ENCODE measurements around the gene TFF3.

TFF3 gene

DNA sequence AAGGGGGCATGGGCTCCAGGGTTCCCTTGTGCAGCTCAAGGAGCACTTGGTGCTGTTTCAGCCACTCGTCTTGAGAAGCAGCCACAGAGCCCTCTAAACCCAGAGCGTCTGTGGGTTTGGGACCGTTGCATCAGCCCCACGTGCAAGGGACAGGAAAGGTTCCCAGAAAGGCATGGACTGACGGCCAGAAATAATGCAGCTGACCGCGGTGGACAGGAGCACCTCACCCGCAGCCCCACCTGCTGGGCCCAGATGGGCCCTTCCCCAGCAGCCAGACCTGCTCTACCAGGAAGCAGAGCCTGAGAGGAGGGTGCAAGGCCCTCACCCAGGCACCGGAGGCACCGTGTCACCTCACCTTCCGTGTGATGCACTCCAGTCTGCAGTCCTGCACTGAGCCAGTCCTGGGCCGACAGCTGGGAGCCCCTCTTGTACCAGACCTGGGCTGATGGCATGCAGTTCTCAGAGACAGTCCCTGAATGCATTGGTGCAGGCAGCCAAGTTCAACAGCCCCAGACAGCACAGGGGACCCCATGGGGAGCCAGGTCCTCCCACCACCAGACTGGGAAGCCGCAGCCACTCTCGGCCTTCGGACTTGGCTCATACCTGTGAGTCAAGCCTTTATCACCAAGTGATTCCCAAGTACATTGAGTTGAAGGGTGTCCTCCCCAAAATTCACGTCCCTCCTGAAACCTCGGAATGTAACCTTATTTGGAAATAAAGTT, 4.8 kb upstream of the TFF3 start:
- no peak for DNase-seq

DNA sequence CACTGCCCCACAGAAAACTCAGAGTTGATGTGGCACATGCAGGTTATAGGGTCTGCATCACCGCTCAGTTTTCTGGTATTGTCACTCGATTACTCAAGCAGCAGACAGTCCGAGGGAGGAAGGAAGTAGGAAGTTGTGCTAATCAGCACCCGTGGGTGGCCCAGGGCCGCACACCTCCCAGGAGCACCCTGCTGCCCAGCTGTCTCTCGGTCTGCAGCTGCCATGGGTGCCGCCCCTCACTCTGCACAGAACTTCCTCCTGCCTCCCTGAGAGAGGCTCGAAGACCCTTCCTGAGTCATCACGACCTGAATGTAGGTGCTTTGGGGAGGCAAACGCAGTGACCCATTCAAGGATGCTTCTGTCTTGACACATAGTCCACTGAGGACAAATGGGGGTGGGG, 4.2 kb upstream of the TFF3 start:
- no peak for DNase-seq

DNA sequence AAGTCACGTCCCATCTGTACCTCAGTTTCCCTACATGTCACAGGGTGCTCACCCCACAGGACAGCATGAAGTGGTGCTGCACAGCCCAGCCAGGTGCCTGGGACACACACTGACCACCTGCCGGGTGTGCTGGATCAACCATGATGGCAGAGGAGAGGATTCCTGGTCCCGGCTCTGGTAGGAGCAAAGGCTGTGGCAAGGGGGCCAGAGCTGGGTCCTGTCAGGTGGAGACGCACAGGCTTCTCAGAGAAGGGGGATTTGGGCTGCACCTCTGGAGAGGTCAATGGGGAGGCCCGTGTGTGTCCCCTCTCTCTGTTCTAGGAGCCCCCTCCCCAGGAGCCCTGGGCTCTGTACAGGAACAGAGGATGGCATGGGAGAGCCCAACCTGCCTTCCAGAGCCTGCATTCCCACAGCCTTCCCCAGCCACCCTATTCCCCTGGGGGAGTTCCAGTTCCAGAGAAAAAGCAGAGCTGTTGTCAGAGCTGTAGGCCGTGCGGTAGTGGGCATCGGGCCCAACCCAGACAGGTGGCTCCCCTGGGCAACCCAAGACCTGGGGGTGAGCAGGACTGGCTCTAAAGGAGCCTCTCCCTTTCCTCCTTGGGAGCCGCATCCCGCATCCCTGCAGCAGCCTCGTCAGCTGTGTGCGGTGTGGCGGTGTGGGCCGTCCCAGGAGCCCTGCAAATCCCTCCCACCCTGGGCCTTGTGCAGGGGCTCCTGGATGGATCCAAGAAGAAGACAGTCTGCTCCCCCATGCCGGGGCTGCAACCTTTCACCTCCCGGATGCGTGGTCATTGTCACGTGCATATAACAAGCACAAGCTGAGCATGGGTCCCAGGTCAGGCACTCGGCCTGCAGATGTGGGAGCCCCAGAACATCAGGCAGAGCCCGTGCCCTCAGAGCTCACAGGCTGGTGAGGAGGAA, 2.9 kb upstream of the TFF3 start:
- DNase-seq, result no peak

DNA sequence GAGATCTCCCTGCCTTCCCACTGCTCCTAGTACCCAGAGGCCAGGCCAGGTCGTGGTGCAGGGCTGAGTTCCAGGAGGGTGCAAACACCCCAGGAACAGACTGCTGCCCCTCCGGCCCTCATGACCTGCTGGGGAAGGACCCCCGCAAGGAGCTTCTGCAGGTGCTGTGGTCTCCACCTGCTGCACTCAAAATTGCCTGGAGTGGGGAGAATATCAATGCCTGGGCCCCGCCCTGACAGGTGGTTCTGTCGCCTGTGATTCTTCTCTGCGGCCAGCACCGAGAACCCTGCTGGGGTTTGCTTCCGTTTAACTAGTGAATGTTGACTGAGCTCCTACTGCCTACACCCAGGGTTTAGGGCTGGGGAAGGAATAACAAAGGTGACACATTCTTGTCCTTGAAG, 2.1 kb upstream of the TFF3 start:
- DNase-seq, result no peak

DNA sequence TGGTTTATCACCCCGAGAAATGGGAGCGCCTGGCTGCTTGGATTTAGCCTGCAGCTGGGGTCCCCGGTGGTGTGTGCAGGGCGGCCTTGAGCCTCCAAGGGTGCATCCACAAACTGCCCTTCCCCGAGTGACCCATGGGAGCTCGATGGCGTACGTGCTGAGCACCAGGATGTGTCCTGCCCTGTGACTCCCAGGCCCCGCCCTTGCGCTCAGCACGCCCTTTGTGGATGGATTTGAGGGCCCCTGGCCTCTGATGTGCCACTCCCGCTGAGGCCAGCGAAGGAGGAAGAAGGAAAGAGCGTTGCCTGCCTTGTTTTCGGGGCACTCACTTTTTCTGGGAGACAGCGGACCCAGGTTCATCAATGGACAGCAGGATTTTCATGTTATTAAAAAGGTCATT, 1.7 kb upstream of the TFF3 start:
- no peak for DNase-seq

DNA sequence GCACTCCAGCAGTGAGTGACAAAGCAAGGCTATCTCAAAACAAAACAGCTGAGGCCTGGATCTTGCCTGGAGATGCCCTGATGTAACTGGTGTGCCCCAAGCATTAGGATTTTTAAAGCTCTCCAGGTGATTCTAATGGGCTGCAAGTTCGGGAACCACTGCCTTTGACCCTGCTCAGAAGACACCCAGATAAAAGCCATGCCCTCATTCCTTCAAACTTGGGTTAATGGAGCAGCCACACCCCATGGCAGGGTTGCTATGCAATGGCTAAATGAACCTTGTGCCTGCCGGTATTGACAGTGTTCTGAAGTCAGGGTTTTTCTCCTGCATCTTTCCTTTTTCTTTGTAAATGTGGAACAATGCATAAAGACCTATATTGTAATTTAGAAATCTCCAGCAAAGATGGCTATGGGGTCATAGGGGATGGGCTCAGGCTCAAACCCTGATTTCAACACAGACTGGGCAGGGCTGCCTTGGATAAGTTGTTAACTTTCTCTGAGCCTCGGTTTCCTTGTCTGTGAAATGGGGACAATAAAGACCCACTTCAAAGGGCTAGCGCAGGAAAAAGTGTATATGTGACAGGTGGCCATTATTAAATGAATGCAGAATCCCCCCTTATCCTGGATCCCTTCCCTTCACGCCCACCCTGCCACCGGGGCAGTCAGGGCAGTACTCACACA, 453 bp downstream of the TFF3 start:
- no peak for DNase-seq

DNA sequence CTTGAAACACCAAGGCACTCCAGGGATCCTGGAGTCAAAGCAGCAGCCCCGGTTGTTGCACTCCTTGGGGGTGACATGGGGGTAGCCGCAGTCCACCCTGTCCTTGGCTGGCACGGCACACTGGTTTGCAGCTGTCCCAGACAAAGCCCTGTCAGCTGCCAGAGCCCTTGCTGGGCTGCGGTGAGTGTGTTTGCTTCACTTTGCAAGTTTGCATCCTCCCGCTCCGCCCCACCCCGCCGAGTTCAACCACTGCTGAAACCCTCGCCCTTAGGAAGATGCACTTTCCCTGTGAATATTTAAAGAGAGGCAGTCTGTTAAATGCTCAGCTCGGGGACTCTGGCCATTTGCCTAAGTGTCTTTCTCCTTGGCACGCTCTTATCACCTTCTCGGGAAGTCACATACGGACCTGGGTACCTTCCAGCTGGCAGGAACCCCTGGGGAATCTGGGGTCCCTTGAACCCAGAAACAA, 1.7 kb downstream of the TFF3 start:
- no peak for DNase-seq

DNA sequence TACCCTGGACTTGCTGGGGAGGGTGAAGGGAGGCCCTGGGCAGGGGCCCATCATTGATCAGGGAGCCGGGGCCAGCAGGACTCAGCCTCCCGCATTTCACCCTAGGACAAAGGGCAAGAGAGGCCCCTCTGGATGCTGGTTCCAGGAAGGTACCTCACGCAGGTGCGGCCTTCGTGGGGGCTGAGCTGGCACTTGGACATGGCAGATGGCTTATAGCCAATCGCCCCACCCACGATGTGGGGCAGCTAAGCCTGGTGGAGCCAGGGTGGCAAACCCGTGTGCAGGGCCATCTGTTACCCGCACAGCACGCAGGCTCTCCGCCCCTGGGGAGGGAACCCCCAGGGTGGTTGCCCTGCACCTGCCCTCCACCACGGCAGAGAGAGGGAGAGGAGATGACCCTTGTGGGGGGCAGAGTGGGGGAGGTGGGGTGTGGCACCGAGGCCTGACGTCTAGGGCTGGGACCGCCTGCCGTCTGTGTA, 2.5 kb downstream of the TFF3 start:
- DNase-seq, result no peak

DNA sequence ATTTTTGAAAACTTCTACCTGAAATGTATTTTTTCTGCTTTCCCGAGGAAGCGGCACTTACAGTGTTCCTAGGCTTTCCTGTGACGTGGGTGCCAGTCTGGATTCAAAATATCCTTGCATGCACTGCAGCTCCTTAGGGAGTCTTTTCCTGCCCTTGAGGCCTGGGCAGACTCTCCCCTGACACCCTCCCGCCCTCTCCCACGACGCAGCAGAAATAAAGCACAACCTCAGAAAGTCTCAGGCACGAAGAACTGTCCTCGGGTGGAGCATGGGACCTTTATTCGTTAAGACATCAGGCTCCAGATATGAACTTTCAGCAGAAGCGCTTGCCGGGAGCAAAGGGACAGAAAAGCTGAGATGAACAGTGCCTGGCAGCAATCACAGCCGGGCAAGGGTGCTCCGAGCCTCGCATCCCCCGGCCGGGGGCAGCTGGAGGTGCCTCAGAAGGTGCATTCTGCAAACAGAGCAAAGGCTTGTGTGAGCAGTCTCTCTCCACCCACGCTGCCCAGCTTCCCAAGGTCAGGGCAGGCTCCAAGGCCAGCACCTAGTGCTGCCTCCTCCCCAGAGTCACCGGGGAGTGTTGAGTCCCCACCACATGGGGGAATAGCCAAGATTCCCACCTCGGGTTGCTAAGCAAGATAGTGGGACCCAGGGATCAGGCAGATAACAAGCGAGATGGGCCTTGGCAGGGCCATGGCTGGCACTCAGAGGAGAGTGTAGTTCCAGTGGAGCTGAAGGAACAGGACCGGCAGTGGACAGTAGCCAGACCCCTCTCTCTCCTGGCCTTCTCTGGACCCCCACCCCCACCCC, 3.2 kb downstream of the TFF3 start:
- DNase-seq, result no peak

DNA sequence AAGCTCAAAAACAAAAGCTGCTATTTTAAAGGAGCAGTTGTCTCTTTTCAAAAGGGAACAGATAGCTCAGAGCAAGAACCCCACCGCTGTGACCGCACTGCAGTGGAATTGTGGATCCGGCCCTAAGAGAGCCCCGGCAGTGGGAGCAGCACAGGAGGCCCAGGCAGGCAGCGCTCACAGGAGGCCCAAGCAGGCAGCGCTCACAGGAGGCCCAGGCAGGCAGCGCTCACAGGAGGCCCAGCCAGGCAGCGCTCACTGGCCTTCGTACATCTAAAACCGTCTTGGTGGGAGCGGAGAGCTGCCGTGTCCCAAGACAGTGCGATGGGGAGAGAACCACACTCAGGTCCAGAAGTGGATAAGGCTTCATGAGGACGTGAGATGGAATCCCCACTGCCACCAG, 4.0 kb downstream of the TFF3 start:
- no peak for DNase-seq

DNA sequence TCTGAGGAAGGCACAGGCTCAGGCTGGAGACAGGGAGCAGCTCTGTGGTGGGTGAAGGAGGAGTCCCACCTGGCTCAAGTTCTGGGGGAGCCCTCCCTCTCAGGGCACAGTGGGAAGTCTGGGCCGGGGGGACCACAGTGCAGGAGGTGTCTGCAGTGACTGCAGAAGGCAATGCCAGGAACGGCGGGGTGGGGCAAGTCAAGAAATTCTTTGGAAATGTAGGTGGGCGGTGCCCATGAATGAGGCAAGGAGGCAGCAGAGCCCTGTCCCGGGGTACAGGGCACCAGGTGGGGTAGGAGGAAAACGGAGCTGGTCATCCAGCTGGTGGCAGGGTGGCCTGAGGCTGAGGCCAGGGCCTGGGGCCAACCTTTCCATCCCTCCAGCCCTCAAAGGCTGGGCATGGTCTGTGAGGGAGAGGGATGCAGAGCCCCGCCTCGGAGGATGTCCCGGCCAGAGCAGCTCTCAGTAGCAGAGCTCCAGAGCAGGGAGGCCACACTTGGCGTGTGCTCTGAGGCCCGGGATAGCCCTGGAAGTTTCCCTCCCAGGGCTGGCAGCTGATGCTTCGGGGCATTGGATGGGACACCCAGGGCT, 4.7 kb downstream of the TFF3 start:
- no peak for DNase-seq

DNA sequence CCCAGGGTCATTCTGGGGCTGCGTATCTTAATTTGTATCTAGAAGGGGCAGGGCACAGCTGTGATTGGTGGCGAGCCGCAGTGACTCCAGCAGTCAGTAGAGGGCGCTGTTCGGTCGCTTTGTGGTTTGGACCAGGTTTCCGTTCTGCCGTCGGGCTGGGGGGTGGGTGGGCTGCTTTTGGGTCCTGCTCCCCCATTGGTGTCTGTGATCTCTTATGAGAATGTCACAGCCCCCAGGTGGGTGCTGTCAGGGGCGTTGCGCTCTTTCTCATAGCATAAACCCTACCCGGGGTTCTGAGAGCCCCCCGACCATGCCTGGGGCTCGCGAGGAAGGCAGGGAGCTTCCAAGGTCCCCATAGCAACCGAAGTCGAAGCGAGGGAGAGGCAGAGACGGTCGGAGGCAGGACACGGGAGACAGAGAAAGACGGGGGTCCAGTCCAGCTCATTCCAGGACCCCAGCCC, 5.4 kb downstream of the TFF3 start:
- DNase-seq, result peak; percentile 61

DNA sequence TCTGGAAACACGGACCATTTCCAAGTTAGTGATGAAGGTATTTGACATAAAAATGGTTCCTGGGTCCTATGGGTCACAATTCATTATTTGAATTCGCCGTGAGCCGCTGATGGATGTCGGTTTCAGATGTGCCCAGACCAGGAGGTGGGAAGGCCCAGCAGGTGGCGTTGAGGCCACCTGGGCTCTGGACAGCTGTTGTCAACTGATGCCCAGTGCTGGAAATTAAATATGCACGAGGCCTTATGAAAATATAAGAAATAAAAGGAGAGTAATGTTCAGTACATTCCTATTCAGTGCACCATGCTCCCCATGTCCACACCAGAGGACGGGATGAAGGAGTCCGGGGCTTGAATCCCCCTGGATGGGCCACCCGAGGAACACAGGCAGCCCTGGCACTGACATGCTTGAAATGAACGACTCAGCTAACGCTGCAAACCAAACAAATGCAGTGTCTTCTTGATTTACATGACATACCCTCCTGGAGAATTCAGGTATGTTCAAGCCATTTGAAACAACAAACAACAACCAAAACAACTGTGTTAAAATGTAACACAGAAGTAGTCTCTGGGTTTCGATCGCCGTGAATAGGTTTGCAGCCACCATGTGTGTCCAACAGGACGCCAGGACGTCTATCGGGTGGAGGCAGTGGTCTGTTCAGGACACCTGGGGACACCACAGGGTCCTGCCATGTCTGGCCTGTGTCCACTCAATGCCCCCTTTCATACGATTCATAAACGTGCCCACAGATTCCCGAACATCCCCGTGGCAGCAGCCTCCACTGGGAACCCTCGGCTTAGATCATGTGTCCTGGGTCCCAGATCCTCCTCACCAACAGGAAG, 6.1 kb downstream of the TFF3 start:
- no peak for DNase-seq

DNA sequence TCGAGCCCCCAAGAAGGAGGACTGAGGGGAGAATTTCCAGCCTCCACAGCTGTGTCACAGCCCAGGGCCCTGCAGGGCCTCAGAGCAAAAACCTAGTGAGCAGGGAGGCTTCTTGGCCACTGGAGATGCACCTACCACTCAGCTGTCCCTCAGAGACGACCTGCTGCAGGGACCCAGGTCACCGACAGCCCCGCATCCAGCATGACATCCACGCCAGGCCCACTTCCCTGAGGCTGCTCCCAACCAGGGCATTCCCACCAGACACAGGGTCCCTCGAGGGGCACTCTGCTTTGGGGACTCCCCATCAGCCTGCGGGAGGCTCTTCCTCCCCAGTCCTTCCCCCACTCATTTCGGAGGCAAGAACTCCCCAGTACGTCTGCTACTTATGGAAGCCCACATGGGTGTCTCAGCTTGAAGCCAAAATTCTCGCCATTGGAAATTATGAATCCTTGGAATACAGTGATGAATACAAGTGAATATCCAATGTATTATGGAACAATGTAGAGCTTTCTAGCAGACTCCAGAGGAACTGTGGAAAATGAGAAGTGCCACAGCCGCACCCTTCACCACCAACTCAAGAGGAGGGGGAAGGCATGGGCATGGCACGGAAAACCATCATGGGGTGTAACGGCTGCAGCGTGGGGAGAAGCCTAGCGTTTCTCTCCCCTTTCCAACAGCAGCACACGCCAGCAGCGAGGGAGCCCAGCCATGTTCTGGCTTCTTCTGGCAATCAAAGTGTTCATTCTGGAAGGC, 6.9 kb downstream of the TFF3 start:
- no peak for DNase-seq

DNA sequence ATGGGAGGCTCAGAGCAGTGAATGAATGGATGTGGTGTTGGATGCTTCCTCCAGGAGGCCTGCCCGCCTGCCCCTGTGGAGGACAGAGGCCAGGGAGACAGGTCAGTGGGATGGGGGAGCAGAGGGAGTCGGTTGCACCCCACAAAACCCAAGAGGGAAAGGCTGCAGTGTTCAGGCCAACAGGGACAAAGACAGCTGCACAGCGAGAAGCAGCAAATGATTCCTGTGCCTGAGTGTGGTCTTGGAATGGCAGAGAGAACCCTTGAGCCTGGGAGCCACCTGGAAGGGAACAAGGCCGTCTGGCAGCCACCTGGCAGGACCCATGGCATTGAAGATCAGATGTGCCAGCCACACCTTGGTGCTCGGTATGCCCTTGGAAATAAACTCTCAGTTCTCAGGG, 8.1 kb downstream of the TFF3 start:
- no peak for DNase-seq

DNA sequence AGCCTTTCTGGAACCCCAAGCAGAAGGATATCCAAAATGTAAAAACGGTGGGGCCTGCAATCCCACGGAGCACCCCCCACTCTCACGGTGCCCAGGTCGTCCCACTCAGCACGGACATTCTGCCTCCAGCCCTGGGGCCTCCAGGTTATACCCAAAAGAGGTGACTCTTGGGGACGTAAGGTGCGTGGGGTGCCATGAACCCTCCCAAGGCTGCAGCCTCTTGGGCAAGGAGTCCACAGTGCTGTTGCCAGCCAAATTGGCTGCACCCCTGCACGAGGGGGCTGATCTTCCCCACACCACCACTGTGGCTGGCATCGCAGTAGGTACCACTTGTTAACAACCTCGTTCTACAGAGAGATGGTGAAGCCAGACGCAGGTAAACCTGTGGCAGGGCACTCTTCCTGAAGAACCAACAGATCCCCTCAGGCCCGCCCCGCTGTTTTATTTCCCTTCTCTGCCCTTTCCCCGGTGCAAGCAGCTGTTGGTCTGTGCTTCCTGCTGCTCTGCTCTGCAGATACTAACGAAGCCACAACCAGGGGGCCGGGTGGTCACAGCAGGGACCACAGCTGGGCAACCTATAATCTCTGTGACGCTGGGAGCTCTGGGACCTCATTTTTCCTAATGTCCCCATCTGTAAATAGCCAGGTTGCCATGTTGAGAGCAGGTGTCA, 8.7 kb downstream of the TFF3 start:
- no peak for DNase-seq

DNA sequence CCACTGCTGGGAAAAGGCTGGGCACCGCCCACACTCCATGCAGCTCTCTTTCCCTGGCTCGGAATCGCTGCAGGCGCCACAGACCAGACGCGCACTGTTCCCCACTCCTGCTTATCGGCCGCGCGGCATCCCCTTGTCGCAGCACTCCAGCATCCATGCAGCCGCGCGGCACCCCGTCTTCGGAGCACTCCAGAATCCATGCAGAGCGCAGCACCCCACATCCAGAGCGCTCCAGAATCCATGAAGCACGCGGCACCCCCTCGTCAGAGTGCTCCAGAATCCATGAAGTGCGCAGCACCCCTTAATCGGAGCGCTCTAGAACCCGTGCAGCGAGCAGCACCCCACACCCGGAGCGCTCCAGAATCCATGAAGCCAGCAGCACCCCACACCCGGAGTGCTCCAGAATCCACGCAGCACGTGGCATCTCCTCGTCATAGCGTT, 9.5 kb downstream of the TFF3 start:
- no peak for DNase-seq

DNA sequence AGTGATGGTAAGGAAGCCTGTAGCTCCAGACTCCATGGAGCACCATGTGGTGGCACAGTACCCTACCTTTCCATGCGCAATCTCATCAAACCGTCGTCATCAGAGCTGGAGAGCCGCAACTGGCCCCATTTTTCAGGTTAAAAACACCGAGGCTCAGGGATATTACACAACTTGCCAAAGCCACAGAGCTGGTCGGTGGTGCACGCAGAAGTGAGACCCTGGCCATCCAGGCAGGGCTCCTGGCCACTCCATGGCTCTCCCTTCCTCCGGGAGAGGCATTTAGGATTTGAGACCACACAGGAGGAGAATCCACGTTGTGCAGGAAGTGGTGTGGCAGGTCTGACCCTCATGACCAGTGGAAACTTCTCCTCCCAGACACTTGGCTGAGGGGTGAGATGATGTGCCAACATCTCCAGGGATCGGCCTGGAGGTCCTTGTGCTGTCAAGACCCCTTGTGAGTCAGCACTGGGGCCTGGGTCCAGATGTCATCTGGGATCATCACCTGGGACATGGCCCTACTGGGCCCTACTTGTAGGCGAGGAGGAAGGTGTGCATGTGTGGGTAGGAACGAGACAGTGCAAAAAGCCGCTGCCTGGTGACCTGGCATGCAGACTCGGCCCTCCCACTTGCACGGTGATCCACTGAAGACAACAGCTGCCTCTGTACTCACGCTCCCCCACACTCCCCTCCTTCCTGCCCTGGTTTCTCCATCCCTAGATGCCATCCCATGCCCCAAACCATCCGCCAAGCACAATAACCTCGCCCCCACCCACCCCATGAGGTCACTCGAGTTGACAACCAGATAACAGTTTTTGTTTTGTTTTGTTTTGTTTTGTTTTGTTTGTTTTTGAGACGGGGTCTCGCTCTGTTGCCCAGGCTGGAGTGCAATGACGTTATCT, 10.4 kb downstream of the TFF3 start:
- no peak for DNase-seq

DNA sequence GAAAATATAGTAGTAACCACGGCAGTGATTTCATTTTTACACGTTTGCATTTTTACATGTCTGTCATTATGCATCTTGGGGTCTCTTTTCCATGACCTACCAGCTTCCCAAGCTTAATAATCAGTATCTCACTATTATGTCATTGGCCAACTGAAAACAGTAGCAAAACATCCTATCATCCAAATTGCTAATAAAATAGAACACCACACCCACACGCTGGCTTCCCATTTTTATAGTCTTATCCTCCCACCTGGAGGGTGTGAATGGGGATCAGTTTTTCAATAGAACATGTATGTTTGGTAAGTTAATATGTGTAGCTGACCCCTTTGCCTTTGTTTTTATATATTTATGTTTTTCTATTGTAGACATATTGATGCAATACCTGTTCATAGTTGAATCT, 11.8 kb downstream of the TFF3 start:
- DNase-seq, result no peak
